CD14-positive monocyte (primary cell): ENCODE measurements around the gene ELMOD1. TPM values are rescaled to one million over a fixed set of nuclear protein-coding genes. Genes with fewer than 3 reads are reported as not detected.

Experiments used
- DNase-seq, 3 donors: peaks; one replicate each; pipeline ENCODE4 v3.0.0-alpha.2; 2011 to 2022
- H2AFZ ChIP-seq: 2 replicates; pipeline ENCODE4 v1.6.0; 2012; ENCODE audit warnings: mild to moderate bottlenecking, low read depth, low read length, inconsistent platforms; ENCODE audit not compliant: insufficient read depth, poor library complexity, severe bottlenecking
- H3K27ac ChIP-seq, 2 donors: 1 replicate in 1 of 2; 2 replicates in 1 of 2; pipeline ENCODE4 v1.5.1; 2012 to 2013; ENCODE audit warnings: low read length in 2 of 2, control low read depth in 1 of 2, inconsistent platforms in 1 of 2, low read depth in 1 of 2, mild to moderate bottlenecking in 1 of 2
- H3K27me3 ChIP-seq, 2 donors: one replicate each; pipeline versions ENCODE4 v1.6.0 to v1.6.1; 2011 to 2013; ENCODE audit warnings: low read length in 2 of 2; ENCODE audit not compliant: control insufficient read depth in 2 of 2, insufficient read depth in 2 of 2
- H3K36me3 ChIP-seq, 2 donors: replicated peaks in 1 of 2; 1 replicate in 1 of 2; 2 replicates in 1 of 2; pipeline versions ENCODE4 v1.5.1 to v1.6.1; 2012 to 2013; ENCODE audit warnings: low read length in 2 of 2, control low read depth in 1 of 2, inconsistent platforms in 1 of 2, mild to moderate bottlenecking in 1 of 2; ENCODE audit not compliant: insufficient read depth in 2 of 2, control insufficient read depth in 1 of 2
- H3K4me1 ChIP-seq, 2 donors: 1 replicate in 1 of 2; 2 replicates in 1 of 2; pipeline versions ENCODE4 v1.5.1 to v1.6.1; 2012 to 2013; ENCODE audit warnings: low read length in 2 of 2, control low read depth in 1 of 2, inconsistent platforms in 1 of 2, mild to moderate bottlenecking in 1 of 2, moderate library complexity in 1 of 2; ENCODE audit not compliant: insufficient read depth in 2 of 2, control insufficient read depth in 1 of 2
- H3K4me2 ChIP-seq: replicated peaks from 2 replicates; pipeline ENCODE3; 2012; ENCODE audit warnings: low read length, moderate library complexity, mild to moderate bottlenecking; ENCODE audit not compliant: poor library complexity, severe bottlenecking; ENCODE audit errors: extremely low read depth
- H3K4me3 ChIP-seq, 3 experiments: fragments of 200-600 bp in 1 of 3; sonication (generic) in 1 of 3; replicated peaks in 1 of 3; 1 replicate in 2 of 3; 2 replicates in 1 of 3; pipeline ENCODE4 v1.5.1; 2011 to 2013; ENCODE audit warnings: low read length in 3 of 3, mild to moderate bottlenecking in 3 of 3, control low read depth in 2 of 3, low read depth in 2 of 3, inconsistent platforms in 1 of 3, moderate library complexity in 1 of 3
- H3K79me2 ChIP-seq: 2 replicates; pipeline ENCODE4 v1.6.0; 2012; ENCODE audit warnings: mild to moderate bottlenecking, control low read depth, inconsistent platforms, low read length, moderate library complexity; ENCODE audit not compliant: insufficient read depth
- H3K9ac ChIP-seq: 2 replicates; pipeline ENCODE4 v1.6.0; 2017; ENCODE audit warnings: low read length, mild to moderate bottlenecking; ENCODE audit not compliant: insufficient read depth, poor library complexity, severe bottlenecking
- H3K9me3 ChIP-seq, 2 donors: replicated peaks in 1 of 2; 1 replicate in 1 of 2; 2 replicates in 1 of 2; pipeline versions ENCODE4 v1.5.1 to v1.6.1; 2012 to 2013; ENCODE audit warnings: low read length in 2 of 2, control low read depth in 1 of 2; ENCODE audit not compliant: control insufficient read depth in 1 of 2, insufficient read depth in 1 of 2
- H4K20me1 ChIP-seq: 2 replicates; pipeline ENCODE4 v1.6.0; 2012; ENCODE audit warnings: mild to moderate bottlenecking, low read length, control low read depth, moderate library complexity; ENCODE audit not compliant: insufficient read depth
- H3K27ac Mint-ChIP-seq, 7 donors: one replicate each; pipeline ENCODE4 v1.8.0; 2020; ENCODE audit warnings: mild to moderate bottlenecking in 7 of 7, mixed read lengths in 7 of 7, moderate library complexity in 6 of 7, inconsistent platforms in 2 of 7
- H3K27me3 Mint-ChIP-seq, 3 donors: one replicate each; pipeline ENCODE4 v1.8.0; 2021 to 2022; ENCODE audit warnings: low read depth in 3 of 3, mild to moderate bottlenecking in 3 of 3, mixed read lengths in 3 of 3, moderate library complexity in 3 of 3, inconsistent platforms in 1 of 3
- H3K36me3 Mint-ChIP-seq, 2 donors: one replicate each; pipeline ENCODE4 v1.8.0; 2020; ENCODE audit warnings: mixed read lengths in 2 of 2, inconsistent platforms in 1 of 2, mild to moderate bottlenecking in 1 of 2
- H3K4me1 Mint-ChIP-seq: one replicate; pipeline ENCODE4 v1.8.0; 2020; ENCODE audit warnings: mild to moderate bottlenecking, mixed read lengths
- H3K4me3 Mint-ChIP-seq, 2 donors: one replicate each; pipeline ENCODE4 v1.8.0; 2020; ENCODE audit warnings: mild to moderate bottlenecking in 2 of 2, mixed read lengths in 2 of 2, moderate library complexity in 1 of 2
- H3K9me3 Mint-ChIP-seq, 7 donors: one replicate each; pipeline ENCODE4 v1.8.0; 2020 to 2022; ENCODE audit warnings: mixed read lengths in 7 of 7, mild to moderate bottlenecking in 6 of 7, moderate library complexity in 6 of 7, inconsistent platforms in 2 of 7
- WGBS: methylation state at CpG from one replicate; pipeline ENCODE4 v1.1.5; 2013; ENCODE audit warnings: missing lambda C conversion rate; ENCODE audit not compliant: insufficient coverage; 5-methylcytosine and 5-hydroxymethylcytosine counted together
- intact Hi-C, 2 donors: fragments of 100-400 bp; cut with micrococcal nuclease; formaldehyde crosslinking; loops; one replicate each; pipeline versions ENCODE4 v1.15.0 to v1.15.1; 2023
- polyA plus RNA-seq, 3 donors: library from polyadenylated mRNA; depleted of rRNA in 1 of 3; unstranded in 2 of 3; stranded (reverse) in 1 of 3; fragments of 300-500 nt in 2 of 3; fragments of >200 nt in 1 of 3; fragmentation: Illumina TruSeq in 2 of 3; gene quantifications; 1 replicate in 2 of 3; 2 replicates in 1 of 3; pipeline ENCODE4 v1.2.3, GENCODE V29; 2012 to 2021
- TF ChIP-seq, protein P1 (sequence below): fragments of 200-600 bp; IDR thresholded peaks from one replicate; pipeline ENCODE4 v1.8.0; 2022; ENCODE audit warnings: antibody characterized with exemption, mild to moderate bottlenecking

The ELMOD1 gene
- polyA plus RNA-seq, 3 donors = not detected

DNA sequence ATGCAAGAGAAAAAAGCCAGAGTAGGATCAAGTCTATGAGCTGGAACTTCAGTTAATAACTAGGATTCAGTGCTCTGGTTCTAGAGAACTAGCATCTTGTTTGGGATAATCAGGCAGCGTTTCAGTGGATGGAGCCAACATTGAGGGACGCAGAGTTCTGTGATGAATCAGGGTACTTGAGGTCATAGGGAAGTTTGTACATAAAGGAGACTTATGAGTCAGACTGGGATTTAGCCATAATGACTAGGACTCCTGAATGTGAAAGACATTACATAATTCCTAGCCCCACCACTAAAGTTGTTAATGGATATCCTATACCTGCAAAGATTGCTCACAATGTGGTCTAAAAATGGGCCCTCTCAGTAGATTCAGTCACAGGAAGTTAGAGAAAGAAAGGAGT, 114.1 kb downstream of the ELMOD1 start:
- Mint-ChIP-seq H3K9me3 (peaks cover 0 to 3% (median 2%) of the 10 kb centered on the region in 7 donors), H3K4me3 (no peak overlapping the region), H3K36me3 (no peaks in the 10 kb centered on the region), H3K27me3 (peaks cover 4 to 13% (median 9%) of the 10 kb centered on the region in 3 donors), H3K4me1 (no peaks in the 10 kb centered on the region), H3K27ac (no peak overlapping the region)
- H3K4me2 ChIP-seq = no peak overlapping the region
- H3K9ac ChIP-seq = no peak overlapping the region
- intact Hi-C loops = no loop called here
- H3K36me3 ChIP-seq = no peaks in the 10 kb centered on the region
- H2AFZ ChIP-seq = no peak overlapping the region
- peak in 1 of 3 donors; percentile 7 for DNase-seq
- H3K4me1 ChIP-seq = no peaks in the 10 kb centered on the region
- no peaks in the 10 kb centered on the region for H3K9me3 ChIP-seq
- no peaks in the 10 kb centered on the region for H3K79me2 ChIP-seq
- peaks cover 2 to 4% of the 10 kb centered on the region in 2 donors for H3K27me3 ChIP-seq
- no peak overlapping the region for H3K4me3 ChIP-seq
- H3K27ac ChIP-seq = no peak overlapping the region
- no peaks in the 10 kb centered on the region for H4K20me1 ChIP-seq
- TF ChIP-seq, protein P1, sequence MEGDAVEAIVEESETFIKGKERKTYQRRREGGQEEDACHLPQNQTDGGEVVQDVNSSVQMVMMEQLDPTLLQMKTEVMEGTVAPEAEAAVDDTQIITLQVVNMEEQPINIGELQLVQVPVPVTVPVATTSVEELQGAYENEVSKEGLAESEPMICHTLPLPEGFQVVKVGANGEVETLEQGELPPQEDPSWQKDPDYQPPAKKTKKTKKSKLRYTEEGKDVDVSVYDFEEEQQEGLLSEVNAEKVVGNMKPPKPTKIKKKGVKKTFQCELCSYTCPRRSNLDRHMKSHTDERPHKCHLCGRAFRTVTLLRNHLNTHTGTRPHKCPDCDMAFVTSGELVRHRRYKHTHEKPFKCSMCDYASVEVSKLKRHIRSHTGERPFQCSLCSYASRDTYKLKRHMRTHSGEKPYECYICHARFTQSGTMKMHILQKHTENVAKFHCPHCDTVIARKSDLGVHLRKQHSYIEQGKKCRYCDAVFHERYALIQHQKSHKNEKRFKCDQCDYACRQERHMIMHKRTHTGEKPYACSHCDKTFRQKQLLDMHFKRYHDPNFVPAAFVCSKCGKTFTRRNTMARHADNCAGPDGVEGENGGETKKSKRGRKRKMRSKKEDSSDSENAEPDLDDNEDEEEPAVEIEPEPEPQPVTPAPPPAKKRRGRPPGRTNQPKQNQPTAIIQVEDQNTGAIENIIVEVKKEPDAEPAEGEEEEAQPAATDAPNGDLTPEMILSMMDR = no peak
- WGBS = 100% methylated on average over 2 of the region's 2 CpGs

DNA sequence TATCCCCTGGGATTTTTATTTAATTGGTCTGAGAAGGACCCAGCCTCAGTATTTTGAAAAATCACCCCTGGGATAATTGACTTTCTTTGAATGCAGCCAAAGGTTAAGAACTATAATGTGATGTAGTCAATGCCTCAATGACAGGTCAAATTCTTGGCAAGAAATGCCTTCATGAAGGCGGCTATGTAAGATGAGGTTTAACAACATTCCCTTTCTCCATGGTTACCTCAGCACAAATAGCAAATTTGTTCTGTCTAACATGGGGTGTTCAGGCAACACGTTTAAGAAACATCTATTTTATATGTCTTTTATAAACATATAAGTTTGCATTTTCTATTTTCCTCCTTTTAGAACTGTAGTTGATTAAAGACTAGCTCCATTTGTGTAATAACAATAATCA, 115.6 kb downstream of the ELMOD1 start:
- Mint-ChIP-seq H3K36me3 (no peaks in the 10 kb centered on the region), H3K4me1 (no peaks in the 10 kb centered on the region), H3K27me3 (peaks cover 1 to 12% (median 6%) of the 10 kb centered on the region in 3 donors), H3K4me3 (no peak overlapping the region), H3K9me3 (peaks cover 0 to 3% (median 2%) of the 10 kb centered on the region in 7 donors), H3K27ac (no peak overlapping the region)
- Histone ChIP-seq H2AFZ (no peak overlapping the region), H3K9ac (no peak overlapping the region), H3K27ac (no peak overlapping the region), H3K27me3 (peaks cover 2 to 4% of the 10 kb centered on the region in 2 donors), H3K79me2 (no peaks in the 10 kb centered on the region), H3K4me3 (no peak overlapping the region), H3K36me3 (no peaks in the 10 kb centered on the region), H3K9me3 (no peaks in the 10 kb centered on the region), H4K20me1 (no peaks in the 10 kb centered on the region), H3K4me2 (no peak overlapping the region), H3K4me1 (no peaks in the 10 kb centered on the region)
- DNase-seq = no peak
- TF ChIP-seq, protein P1 = no peak
- intact Hi-C loops = no loop called here
- no CpG with 5 or more reads among the region's 2 CpGs for WGBS
